Esophagus mucosa (tissue), 1 donor: ENCODE data around the gene PRKN. TPM values are rescaled to one million over a fixed set of nuclear protein-coding genes. Genes with fewer than 3 reads are reported as not detected.

ENCODE experiments used
- ATAC-seq: fragments of 200-7000 bp; cut with Tn5 transposase; one replicate; pipeline ENCODE4 v1.9.1; 2020
- total RNA-seq: library from RNA; stranded (reverse); gene quantifications from one replicate; pipeline ENCODE4 v1.2.4, GENCODE V29; 2023
- donor health status: DM: yes; HTN: yes; CAD: no.

PRKN gene
- total RNA-seq, 1 donor from 2014 or later, result 2.4 TPM

- ATAC-seq, result no peak
Observed at GRCh38 chr6:162229093-162229492, 498.5 kb downstream of the PRKN start.

DNA sequence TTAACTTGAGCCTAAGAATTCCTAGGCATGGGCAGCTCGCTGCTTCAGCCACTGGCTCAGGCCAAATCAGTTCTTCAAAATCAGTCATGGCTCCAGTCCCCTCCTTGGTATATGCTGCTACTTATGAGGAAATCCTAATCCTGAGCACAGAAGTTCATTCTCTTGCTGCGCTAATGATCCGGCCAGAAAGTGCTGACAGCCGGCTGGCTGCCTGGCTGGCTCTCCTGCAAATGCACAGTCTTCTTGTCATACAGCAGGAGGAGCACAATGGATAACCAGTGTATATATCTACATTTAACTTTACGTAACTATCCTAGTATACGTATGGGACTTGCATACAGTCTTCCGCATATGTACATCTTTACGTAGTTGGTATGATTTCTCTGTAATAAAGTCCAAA is 500.8 kb downstream of the PRKN start:
- no peak for ATAC-seq

DNA sequence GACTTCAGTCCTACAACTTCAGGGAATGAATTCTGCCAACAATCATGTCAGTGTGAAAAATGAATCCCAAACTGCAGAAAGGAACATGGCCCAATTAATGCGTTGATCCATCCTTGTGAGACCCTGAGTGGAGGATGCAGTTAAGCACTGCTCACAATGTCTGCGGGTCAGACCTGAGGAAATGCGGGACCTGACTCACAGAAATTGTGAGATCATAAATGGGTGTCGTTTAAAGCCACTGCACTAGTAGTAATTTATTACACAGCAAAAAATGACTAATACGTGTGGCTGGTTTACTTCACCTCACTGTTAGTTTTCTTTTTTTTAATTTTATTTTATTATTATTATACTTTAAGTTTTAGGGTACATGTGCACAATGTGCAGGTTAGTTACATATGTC is 505.0 kb downstream of the PRKN start:
- no peak for ATAC-seq

- ATAC-seq, result no peak
Observed at GRCh38 chr6:162220876-162221275, 506.7 kb downstream of the PRKN start.

- ATAC-seq, result no peak
Observed at GRCh38 chr6:162219266-162219665, 508.3 kb downstream of the PRKN start.

DNA sequence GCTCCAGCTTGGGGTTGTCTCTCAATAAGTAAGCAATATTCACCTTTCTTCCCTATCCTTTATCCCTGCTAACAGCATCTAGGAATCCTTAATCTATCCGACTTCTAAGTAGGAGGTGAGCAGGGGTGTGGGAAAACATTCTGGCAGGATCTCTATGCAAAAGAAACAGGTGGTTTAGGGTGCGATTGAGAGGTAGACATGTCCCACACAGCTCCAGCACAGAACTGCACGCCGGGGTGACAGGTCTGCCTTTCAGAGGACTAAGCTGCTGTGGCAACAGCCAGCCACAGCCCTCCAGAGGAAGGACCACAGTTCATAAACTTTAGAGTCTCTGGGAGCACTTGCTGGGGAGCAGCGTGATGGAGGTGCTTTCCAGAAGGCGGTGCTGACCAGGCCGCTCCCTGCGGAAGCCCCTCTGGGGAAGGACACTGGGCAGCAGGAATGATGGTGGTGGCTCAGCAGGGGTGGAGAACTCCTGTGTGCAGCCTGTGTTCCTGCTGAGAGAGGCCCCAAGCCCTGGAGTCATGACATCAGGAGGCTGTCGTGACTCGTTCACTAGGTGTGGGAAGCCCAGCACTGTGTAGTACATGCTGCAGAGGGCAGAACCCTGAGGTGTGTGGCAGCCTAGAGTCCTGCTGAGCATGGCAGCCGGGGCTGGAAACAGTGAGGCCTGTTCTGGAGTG is 509.6 kb downstream of the PRKN start:
- no peak for ATAC-seq

DNA sequence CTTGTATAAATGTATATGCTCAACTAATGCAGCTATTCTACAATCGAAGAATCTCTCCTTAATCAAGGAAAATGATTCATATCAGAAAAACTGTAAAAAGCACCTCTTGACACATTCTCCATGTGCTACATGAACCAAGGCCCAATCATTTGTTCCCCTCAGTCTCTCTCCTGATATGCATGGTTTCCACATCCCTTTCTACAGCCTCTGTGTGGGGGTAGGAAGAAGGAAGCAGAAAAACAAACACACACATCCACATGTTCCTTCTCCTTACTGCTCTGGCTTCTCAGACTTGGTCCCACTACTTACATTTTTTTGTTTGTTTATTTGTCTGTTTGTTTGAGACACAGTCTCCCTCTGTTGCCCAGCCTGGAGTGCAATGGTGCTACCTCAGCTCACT is 510.5 kb downstream of the PRKN start:
- ATAC-seq, result no peak

- ATAC-seq, result no peak
Observed at GRCh38 chr6:162211777-162212176, 515.8 kb downstream of the PRKN start.

- no peak for ATAC-seq
Observed at GRCh38 chr6:162211022-162211421, 516.5 kb downstream of the PRKN start.

GRCh38 chr6:162203287-162203686 is 524.3 kb downstream of the PRKN start:
- no peak for ATAC-seq

DNA sequence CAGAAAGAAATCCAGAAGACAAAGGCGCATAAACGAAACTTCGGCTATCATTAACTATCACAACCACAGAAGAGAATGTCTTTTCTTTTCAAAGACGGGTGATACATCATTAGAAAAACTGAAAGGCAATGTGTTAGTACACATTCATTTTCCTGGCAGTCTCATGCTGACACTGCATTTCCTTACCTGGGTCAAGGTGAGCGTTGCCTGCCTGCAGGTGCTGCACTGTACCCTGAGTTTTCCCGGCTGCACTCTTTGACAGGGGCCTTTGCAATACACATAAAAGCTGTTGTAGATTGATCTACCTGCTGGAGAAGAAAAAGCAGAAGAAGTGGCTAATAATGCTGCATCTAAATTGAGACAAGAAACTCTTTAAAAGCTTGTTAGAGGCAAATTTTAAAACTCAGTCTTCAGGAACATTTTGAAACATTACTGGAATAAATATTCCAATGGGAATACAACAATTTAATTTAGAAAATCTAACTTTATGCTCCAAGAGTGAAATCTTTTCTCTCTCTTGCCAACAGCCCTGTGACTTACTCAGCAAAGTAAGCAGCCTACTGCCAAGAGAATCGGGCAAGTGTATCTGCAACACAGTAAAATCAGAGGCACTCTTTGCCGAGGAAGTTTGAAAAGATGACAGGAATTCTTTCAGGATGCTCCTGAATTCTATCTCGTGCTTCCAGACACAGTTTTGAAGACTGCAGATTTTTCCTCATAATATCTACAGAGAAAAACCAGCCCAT is 526.4 kb downstream of the PRKN start:
- no peak for ATAC-seq

GRCh38 chr6:162200041-162200440 is 527.5 kb downstream of the PRKN start:
- no peak for ATAC-seq

- ATAC-seq, result no peak
Observed at GRCh38 chr6:162198925-162199324, 528.6 kb downstream of the PRKN start.

DNA sequence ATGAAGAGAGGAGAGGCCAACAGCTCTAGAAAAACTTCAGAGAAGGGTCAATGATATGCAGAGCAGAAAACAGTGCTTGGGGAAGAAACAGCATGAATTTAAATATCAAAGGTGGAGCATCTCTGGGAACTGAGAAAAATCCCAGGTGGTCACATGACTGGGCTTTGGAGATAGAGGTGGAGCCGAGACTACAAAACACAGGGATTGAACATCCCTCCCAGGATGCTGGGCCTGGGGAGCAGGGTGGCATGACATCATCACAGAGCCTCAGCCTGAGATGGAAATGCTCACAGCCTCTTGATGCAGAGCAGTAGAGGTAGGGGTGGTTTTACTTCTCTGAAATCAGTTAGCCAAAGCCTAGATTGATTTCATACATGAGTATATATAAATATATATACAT is 529.5 kb downstream of the PRKN start:
- ATAC-seq, result no peak

DNA sequence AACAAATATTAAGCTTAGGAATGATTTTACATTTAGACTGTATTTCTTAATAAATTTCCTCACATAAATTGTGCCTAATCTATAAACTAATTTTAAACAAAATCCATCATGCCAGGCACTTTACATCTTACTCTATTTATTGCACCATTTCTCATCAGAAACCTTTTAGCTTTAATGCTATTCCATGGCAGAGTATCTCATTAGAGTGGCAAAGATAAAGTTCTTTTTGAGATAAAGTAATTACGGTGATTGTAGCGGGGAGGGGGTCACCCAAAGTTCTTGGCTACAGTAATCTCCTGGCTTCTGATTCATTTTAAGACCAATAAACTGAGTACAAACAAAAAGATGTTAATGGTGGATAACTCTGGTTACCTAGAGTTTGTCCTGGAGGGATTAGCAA is 532.1 kb downstream of the PRKN start:
- no peak for ATAC-seq

DNA sequence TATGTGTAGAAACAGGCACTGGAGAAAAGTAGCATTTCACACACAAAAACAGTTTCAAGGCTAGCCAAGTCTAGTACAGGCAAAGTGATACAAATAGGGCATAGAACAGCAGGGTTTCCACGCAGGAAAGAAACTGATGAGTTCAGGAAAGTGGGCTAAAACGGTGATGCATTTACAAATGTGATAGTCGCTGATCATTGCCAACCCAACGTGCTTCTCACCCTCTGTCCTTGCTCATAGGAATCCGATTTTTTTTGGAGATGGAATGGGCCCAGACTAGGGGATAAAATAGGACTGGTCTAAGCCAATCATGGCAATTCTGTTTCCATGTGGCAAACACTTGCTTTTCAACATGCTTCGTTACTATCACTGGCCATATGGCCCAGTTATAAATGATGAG is 536.6 kb downstream of the PRKN start:
- no peak for ATAC-seq

DNA sequence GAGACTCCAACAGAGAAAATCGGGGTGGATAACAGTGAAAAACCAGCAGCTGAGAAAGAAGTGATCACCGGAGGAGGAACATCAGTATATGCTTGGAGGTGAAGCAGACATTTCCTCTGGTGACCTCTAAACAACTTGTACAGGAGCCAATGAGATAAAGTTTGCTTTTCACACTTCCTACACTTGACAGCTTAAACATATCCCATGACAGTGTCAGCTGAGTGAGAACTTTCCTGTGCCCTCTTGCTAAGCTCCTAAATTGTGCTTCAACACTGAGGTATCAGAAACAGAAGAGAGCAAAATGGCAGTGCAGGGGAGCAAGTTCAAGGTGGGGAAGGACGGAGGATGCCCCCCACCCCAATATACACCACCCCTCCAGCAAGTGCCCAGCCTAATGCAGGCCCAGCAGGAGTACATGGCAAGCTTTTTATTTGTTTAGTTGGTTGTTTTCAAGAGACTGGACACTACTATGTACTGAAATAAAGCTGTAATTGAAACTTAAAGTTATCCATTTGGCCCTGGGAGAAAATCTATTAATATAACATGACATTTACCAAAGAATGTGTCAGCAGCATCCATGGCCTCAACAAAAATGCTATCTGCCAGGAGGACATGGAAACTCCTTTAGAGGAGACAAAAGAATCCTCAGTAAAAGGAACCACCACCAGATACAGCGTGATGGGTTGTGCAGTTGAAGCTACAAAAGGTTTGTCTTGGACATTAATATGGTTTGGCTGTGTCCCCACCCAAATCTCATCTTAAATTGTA is 540.2 kb downstream of the PRKN start:
- no peak for ATAC-seq

- no peak for ATAC-seq
Observed at GRCh38 chr6:162184465-162184864, 543.1 kb downstream of the PRKN start.

DNA sequence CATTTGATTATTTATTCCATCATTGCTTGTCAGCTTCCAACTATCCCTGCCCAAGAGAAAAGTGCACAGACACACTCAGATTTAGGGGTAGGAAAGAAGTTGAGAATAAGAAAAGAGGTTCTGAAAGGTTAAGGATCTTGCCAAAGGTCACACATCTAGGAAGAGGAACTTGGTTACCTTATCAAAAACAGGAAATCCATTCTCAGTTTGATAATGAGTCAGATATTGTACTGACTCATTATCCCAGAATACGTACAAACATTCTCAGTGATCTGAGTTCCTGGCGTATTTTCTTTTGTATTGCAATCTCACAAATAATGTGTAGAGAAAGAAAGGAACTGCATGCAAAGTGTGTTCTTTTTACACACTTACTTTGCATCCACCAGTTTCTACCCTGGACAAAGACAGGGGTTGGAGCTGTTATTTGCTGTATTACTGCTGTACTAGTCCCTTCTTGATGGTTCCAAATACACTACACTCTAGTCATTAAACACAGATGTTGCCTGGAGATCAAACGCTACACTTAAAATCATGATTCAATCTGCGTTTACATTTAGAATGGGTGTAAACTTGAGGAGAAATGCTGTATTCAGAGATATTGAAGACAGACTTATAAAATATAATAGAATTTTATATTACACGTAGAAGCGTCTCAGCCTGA is 545.7 kb downstream of the PRKN start:
- peak; percentile 41 for ATAC-seq

- ATAC-seq, result no peak
Observed at GRCh38 chr6:162181111-162181510, 546.5 kb downstream of the PRKN start.

- ATAC-seq, result no peak
Observed at GRCh38 chr6:162179196-162179951, 548.2 kb downstream of the PRKN start.

GRCh38 chr6:162178666-162179065 is 548.9 kb downstream of the PRKN start:
- ATAC-seq, result no peak
